KMS-11 (cell line): ENCODE measurements around the gene UPF2.

ENCODE experiments used
- H2AFZ ChIP-seq: fragments of 200-600 bp; sonication (generic); 2 replicates; pipeline ENCODE4 v1.6.1; 2016; ENCODE audit warnings: antibody characterized with exemption, mixed run types, low read depth
- H3K27ac ChIP-seq: fragments of 200-600 bp; sonication (generic); 2 replicates; pipeline ENCODE4 v1.6.1; 2016; ENCODE audit warnings: mild to moderate bottlenecking, mixed run types
- H3K27me3 ChIP-seq: fragments of 200-600 bp; sonication (generic); 2 replicates; pipeline ENCODE4 v1.6.1; 2017; ENCODE audit warnings: mild to moderate bottlenecking, low read depth, mixed run types, moderate library complexity; ENCODE audit not compliant: insufficient read depth
- H3K36me3 ChIP-seq: fragments of 200-600 bp; sonication (generic); 2 replicates; pipeline ENCODE4 v1.6.1; 2017; ENCODE audit warnings: mild to moderate bottlenecking, mixed run types; ENCODE audit not compliant: insufficient read depth
- H3K4me1 ChIP-seq: fragments of 200-600 bp; sonication (generic); 2 replicates; pipeline ENCODE4 v1.6.1; 2016; ENCODE audit warnings: mild to moderate bottlenecking, low read depth, mixed run types; ENCODE audit not compliant: poor library complexity, severe bottlenecking
- H3K4me2 ChIP-seq: fragments of 200-600 bp; sonication (generic); 2 replicates; pipeline ENCODE4 v1.7.0; 2016; ENCODE audit warnings: mild to moderate bottlenecking, mixed run types
- H3K4me3 ChIP-seq: fragments of 200-600 bp; sonication (generic); IDR thresholded peaks from 2 replicates; pipeline ENCODE4 v1.6.1; 2017; ENCODE audit warnings: low read depth, low read length, mixed read lengths; ENCODE audit not compliant: insufficient read depth
- H3K79me2 ChIP-seq: fragments of 200-600 bp; sonication (generic); 2 replicates; pipeline ENCODE4 v1.6.1; 2016; ENCODE audit warnings: low read depth, mixed run types; ENCODE audit not compliant: insufficient read depth
- H3K9ac ChIP-seq: fragments of 200-600 bp; sonication (generic); 2 replicates; pipeline ENCODE4 v1.6.1; 2016; ENCODE audit warnings: mild to moderate bottlenecking, mixed run types
- H4K20me1 ChIP-seq: fragments of 200-600 bp; sonication (generic); 2 replicates; pipeline ENCODE4 v1.6.1; 2016; ENCODE audit warnings: mild to moderate bottlenecking, mixed run types; ENCODE audit not compliant: insufficient read depth
- CTCF ChIP-seq: fragments of 200-600 bp; sonication (generic); conservative IDR thresholded peaks from 2 replicates; pipeline ENCODE4 v1.6.1; 2017; ENCODE audit warnings: low read depth, mild to moderate bottlenecking, antibody characterized with exemption, low read length, moderate library complexity, mixed read lengths

Gene UPF2

GRCh38 chr10:12056748-12057147 is 14.1 kb upstream of the UPF2 start:
- H3K9ac ChIP-seq: no peak overlapping the region
- H2AFZ ChIP-seq: no peak overlapping the region
- no peaks in the 10 kb centered on the region for H3K79me2 ChIP-seq
- H3K27me3 ChIP-seq: no peaks in the 10 kb centered on the region
- H4K20me1 ChIP-seq: no peaks in the 10 kb centered on the region
- H3K4me1 ChIP-seq: peaks cover 7% of the 10 kb centered on the region
- H3K27ac ChIP-seq: no peak overlapping the region
- H3K36me3 ChIP-seq: no peaks in the 10 kb centered on the region
- H3K4me2 ChIP-seq: no peak overlapping the region
- no peak for TF ChIP-seq CTCF
- H3K4me3 ChIP-seq: no peak overlapping the region

- Histone ChIP-seq H3K4me3 (no peak overlapping the region), H3K4me1 (peaks cover 13% of the 10 kb centered on the region), H3K4me2 (no peak overlapping the region), H3K27ac (no peak overlapping the region), H4K20me1 (no peaks in the 10 kb centered on the region), H3K9ac (no peak overlapping the region), H3K79me2 (no peaks in the 10 kb centered on the region), H2AFZ (no peak overlapping the region), H3K27me3 (no peaks in the 10 kb centered on the region), H3K36me3 (no peaks in the 10 kb centered on the region)
- TF ChIP-seq CTCF: no peak
Measured at GRCh38 chr10:12055732-12056131, 13.1 kb upstream of the UPF2 start.

DNA sequence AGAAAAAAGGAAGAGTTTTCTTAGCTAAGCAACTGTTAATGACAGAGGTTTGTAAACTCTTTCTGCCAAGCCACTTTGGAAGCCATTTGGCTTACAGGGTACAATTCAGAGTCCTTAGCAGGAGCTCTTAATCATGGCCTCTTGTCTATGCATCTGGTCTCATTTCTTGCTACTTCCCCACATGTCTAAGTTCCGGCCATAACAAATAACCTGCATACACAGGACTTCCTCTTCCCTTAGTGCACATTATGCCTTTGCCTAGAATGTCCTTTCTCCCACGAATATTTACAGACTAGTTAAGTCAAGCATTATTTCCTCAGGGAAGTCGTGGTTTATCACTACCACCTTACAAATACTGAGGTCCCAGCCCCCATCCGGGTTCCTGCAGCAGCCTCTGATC is 8.6 kb upstream of the UPF2 start:
- no peak overlapping the region for H3K9ac ChIP-seq
- H3K4me3 ChIP-seq: no peak overlapping the region
- no peaks in the 10 kb centered on the region for H3K79me2 ChIP-seq
- peaks cover 36% of the 10 kb centered on the region for H3K4me1 ChIP-seq
- no peak for TF ChIP-seq CTCF
- no peaks in the 10 kb centered on the region for H4K20me1 ChIP-seq
- H3K4me2 ChIP-seq: no peak overlapping the region
- H3K27ac ChIP-seq: no peak overlapping the region
- H3K27me3 ChIP-seq: no peaks in the 10 kb centered on the region
- H2AFZ ChIP-seq: 0 out of 2 replicates have a peak overlapping the region, but pooled peaks have one; percentile 1
- no peaks in the 10 kb centered on the region for H3K36me3 ChIP-seq

- Histone ChIP-seq H3K79me2 (no peaks in the 10 kb centered on the region), H3K4me1 (peaks cover 40% of the 10 kb centered on the region), H3K27ac (no peak overlapping the region), H2AFZ (no peak overlapping the region), H3K27me3 (no peaks in the 10 kb centered on the region), H3K9ac (no peak overlapping the region), H3K36me3 (no peaks in the 10 kb centered on the region), H3K4me2 (no peak overlapping the region; the same call in 1 of the 2 replicates), H4K20me1 (no peaks in the 10 kb centered on the region), H3K4me3 (no peak overlapping the region)
- no peak for TF ChIP-seq CTCF
Measured at GRCh38 chr10:12050528-12050927, 7.9 kb upstream of the UPF2 start.
